Spleen (tissue), 7 donors: Measurements from ENCODE around the gene GRID2.

ENCODE experiments used
- CTCF ChIP-seq, 11 experiments: fragments of 200-600 bp in 7 of 11; fragments of 450-650 bp in 4 of 11; sonication (generic) in 4 of 11; IDR thresholded peaks in 8 of 11; conservative IDR thresholded peaks in 3 of 11; 1 replicate in 7 of 11; 2 replicates in 4 of 11; pipeline versions ENCODE4 v1.4.0 to v1.8.0; 2016 to 2021; ENCODE audit warnings: antibody characterized with exemption in 11 of 11, inconsistent platforms in 4 of 11, mild to moderate bottlenecking in 1 of 11
- POLR2A ChIP-seq, 3 donors: fragments of 450-650 bp; IDR thresholded peaks; one replicate each; pipeline ENCODE4 v1.5.1; 2017; ENCODE audit warnings: antibody characterized with exemption in 3 of 3, mild to moderate bottlenecking in 1 of 3
- POLR2AphosphoS5 ChIP-seq, 3 donors: sonication (generic); formaldehyde crosslinking; IDR thresholded peaks; one replicate each; pipeline ENCODE4 v1.5.1; 2017; ENCODE audit warnings: antibody characterized with exemption in 3 of 3
- donor health status: DM: no; HTN: no; CAD: no; lungs with moderate emphysema.
- donor health status: DM: no; HTN: no; CAD: no.
- donor health status: DM: no; HTN: no; CAD: no.

- TF ChIP-seq CTCF (IDR thresholded peaks at IDR 0.05 in 8 of 11, conservative IDR thresholded peaks at IDR 0.05 in 3 of 11) (no peak), POLR2A (IDR thresholded peaks at IDR 0.05) (no peak), POLR2AphosphoS5 (IDR thresholded peaks at IDR 0.05) (no peak)
Measured at GRCh38 chr4:93688978-93689377, 1385.2 kb downstream of the GRID2 start.
